HG03521 (cell line): ENCODE measurements around the gene CFAP97.
"Not testable (repeated sequence)": the region's sequence is repeated elsewhere in the genome, so short reads cannot be mapped to it uniquely, and the experiment has no call there.

ENCODE experiments used
- ATAC-seq: cut with Tn5 transposase; IDR thresholded peaks from one replicate; pipeline ENCODE4 v1.9.1; 2021; ENCODE audit warnings: mild to moderate bottlenecking, moderate library complexity; ENCODE audit not compliant: unreplicated experiment

Gene CFAP97

DNA sequence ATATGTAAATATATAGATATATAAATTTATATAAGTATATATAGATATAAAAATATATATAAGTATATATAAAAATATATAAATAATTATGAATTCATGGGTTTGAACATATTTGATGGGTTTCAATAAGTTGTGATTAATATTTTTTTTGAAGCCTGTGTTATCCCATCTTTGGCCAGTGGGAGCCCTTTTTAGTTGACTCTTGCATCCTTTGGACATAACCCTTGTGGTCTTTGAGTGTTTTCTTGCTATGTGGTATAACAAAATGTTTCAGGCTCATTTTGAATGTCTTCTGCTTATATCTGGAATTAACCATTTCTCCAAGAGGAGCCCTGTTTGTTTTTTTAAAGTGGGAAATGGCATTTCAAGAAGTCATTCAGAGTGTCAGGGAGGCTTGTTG is 20.8 kb upstream of the CFAP97 start:
- ATAC-seq, result no peak

DNA sequence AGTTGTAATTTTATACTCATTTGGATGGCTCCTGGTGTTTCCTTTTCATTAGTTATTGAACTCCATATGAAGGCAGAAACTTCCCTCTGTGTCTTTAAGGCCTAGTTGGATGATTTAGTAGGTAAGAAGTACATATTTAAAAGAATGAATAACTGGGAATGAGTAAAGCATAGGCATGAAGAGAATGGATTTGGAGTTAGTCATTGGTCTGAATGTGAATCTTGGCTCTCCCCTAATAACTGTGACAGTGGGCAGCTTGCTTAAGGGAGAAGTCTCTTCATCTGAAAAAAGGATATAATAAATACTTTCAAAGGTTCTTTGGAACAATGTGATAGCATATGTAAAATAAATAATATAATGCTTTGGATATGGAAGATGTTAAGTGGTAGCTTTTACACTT is 18.8 kb upstream of the CFAP97 start:
- no peak for ATAC-seq

DNA sequence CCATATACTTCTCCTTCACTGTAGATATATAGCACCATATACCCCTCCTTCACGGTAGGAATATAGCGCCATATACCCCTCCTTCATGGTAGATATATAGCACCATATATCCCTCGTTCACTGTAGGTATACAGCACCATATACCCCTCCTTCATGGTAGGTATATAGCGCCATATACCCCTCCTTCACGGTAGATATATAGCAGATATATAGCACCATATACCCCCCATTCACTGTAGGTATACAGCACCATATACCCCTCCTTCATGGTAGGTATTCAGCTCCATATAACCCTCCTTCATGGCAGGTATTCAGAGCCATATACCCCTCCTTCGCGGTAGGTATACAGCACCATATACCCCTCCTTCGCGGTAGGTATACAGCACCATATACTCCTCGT is 18.1 kb upstream of the CFAP97 start:
- no peak for ATAC-seq

GRCh38 chr4:185221491-185221890 is 17.7 kb upstream of the CFAP97 start:
- ATAC-seq, result no peak

DNA sequence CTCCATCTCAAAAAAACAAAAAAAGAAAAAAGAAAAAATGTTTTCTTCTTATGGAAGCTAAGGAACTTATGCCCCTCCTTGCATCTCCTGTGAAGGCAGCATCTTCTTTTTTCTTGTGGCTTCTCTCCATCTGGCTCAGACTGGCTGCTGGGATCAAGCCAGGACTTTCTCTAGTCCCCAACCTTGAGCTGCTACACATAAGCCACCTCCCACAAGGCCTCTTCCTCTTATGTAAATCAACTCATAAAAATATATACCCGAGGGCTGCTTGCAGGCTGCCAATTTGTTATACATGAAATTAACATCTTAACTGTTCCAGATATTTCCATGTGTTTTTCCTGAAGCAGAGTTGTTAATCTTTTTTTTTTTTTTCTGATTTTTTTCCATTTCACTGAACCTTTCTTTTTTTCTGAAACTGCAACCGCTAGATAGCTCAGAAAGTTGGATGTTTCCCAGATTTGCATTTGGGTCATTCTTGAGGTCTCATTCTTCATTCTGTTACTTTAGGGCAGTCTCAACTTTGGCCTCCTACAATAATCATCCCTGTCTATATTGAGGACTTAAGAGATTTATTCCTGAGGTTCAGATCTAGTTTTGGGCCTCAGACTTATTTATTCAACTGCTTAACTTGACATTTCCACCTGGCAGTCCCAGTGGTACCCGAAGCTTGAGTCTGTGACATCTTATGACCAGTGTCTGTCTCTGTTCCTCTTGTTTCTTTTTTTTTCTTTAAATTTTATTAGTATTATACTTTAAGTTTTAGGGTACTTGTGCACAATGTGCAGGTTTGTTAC is 15.9 kb upstream of the CFAP97 start:
- ATAC-seq, result peak; percentile 75

DNA sequence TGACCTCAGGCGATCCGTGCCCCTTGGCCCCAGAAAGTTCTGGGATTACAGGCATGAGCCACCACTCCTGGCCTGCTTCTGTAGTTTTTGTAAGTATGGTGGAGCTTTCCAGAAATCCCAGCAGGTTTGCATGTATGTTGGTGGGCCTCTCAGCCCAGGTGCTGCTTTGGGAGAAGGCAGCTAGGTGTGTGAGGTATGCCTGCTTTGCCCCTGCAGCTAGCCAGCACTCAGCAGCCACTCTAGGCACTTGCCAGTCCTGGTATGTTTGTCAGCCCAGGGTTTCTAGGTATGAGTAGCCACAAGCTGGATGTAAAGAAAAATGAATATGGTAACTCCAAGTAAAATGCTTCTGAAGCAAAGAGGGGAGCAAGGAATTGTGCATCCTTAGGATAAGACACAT is 14.5 kb upstream of the CFAP97 start:
- ATAC-seq, result no peak

DNA sequence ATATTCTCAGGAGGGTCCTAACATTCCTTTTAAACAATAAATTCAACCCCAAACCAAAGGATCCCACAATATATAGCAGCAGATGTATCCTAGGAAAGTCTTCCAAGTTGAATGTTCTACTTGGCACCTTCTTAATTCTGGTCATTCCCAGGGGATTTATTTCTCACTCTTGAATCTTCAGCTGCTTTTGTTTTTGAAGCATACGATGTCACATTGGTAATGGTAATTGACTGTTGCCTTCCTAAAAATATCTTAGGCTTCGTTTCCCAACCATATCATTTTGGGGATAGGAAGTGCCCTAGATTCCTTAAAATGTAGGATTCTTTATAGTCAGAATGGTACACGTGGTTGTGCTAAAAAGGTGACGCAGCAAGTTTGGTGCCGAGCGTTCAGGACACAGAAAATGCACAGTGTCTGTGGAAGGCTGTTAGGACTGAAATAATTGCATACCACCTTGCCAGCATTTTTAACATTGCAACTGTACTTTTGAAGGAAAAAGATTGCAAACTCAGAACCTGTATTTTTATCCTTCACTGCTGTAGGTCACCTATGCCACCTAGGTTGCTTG is 13.7 kb upstream of the CFAP97 start:
- ATAC-seq, result no peak

GRCh38 chr4:185215261-185215660 is 11.5 kb upstream of the CFAP97 start:
- ATAC-seq, result no peak

DNA sequence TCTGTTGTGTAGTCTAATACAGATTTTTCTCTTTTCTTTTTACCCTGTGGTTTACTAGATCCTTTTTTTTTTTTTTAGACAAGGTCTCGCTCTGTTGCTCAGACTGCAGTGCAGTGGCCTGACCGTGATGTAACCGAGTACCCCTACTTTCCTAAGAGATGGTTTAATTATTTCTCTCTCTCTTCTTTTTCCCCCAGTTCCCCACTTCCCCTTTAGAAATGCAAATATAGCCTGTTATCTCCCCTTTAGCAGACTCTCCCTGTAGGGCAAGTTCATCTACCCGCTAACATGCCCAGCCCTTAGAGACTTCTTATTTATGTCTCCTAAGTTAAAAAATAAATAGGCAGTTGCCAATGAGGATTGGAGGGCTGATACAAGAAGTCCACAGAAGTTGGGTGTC is 10.1 kb upstream of the CFAP97 start:
- peak; percentile 25 for ATAC-seq

GRCh38 chr4:185212581-185212980 is 8.8 kb upstream of the CFAP97 start:
- ATAC-seq, result no peak

GRCh38 chr4:185211641-185212040 is 7.8 kb upstream of the CFAP97 start:
- no peak for ATAC-seq

DNA sequence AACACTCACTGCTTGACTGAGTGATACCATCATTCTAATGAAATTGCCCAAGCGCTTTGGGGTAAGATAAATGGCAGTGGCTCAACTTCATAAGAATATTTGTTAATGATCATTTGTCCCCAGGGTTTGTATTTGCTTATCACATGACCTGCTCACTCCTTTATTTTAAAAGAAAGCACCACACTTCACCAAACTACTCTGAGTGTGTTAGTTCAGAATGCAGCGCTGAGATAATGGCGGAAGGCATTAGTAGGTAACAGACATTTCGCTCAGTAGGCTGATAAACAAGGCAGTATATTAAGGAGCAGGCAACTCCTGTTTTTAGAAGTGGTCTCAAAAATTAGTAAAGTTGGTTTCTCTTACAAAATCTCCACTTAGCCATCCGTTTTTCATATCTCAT is 7.2 kb upstream of the CFAP97 start:
- no peak for ATAC-seq

DNA sequence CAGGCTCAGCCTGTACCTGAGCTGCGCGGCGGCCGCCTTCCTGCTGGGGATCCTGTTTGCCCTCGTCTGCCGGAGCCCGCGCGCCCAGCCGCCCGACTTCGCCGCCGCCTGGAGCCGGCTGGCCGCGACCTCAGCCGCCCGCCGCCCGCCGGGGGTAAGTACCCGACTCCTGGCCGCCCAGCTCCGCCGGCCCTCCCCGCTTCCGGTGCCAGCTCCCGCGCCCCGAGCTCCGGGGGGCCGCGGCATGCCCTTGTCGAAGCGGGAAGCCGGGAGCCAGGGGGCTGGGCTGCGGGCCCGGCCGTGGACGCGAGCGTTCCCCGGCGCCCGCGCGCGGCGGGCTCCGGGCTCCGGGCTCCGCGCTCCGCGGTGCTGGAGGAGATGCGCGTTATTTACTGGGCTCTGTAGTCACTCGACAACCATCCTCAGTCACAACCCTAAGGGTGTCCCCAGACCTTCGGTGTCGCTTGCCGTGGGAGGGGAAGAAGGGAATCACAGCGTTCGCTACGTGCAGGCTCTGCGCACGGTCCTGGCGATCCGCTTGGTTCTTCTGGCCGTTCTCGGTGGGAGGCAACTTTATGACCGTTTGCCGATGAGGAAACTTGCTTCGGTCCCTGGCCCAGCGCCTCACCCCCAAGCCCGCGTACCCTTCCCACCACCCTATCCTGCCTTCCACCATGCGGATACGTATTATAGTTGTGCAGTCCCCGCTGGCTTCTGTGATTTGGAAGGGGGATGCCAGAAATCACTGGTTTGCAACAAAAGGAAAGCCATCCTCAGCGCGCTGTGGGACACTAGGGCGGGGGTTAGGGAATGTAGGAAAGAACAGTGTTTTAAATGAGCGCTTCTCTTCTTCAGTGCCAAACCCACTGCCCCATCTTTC is 6.5 kb upstream of the CFAP97 start:
- peak; percentile 11 for ATAC-seq

DNA sequence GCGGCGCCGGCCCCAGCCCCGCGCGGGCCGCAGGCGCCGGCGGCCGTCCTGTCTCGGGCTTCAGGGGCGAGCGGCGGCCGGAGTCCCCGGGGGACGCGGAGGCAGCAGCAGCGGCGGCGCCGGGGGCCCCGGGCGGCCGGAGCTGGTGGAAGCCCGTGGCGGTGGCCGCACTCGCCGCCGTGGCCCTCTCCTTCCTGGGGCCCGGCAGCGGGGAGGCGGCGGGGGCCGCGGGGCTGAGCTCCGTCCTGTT is 6.0 kb upstream of the CFAP97 start:
- peak; percentile 16 for ATAC-seq

DNA sequence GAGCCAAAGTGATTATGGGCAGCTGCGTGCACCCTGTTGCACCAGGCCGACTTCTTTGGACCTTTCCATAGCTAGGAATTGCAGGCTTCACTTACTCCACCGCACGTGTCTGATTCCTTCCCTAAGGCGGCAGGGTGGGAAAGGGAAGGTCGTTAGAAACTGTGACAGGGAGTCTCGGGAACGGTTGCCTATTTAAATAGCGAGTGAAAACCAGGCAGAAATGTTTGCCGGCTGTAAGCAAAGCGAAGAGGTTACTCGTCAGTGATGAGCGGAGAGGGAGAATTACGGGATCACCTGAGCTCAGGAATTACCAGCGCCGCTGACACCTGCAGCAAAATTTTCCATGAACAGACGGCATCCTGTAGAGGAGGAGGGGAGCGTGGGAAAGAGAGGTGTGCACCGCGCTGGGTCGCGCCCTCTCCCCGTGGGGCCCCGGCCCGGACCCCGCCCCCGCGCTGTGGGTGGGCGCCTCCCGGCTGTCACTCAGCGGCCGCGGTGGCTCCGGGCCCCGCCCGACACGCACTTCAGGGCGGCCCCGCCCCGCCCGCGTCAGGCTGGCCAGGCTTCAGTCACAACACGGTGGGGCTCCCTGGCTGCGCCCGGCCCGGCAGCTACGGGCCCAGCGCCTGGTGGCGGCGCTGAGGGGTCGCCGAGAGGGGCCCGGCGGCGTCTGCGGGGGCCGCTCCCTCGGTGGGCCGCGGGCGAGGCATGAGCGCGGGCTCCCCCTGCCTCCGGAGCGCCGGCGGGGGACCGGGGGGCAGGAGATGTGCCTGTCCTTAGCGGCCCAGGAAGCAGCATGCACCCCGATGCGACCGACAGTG is 5.4 kb upstream of the CFAP97 start, which contains the start of gene SNX25:
TSS of gene SNX25 (plus strand) at position 568 of the 821 bp plus-strand sequence. CDS start at position 797, 229 bp downstream.
- ATAC-seq, result peak; percentile 77

DNA sequence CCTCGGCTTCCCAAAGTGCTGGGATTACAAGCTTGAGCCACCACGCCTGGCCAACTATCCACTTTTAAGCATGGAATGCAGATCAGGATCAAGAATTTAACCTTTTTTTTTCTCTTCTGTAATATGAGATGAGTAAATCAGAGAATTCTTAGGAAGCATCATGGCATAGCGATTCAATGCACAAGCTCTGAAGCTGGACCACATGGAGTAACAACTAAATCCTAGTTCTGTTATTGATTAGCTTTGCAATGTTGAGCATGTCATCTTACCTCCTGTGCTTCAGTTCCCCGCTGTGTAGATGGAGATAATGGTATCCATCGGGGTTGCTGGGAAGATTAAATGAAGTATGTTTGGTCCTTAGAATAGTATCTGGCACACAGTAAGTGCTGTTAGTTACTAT is 3.7 kb upstream of the CFAP97 start:
- ATAC-seq, result no peak

DNA sequence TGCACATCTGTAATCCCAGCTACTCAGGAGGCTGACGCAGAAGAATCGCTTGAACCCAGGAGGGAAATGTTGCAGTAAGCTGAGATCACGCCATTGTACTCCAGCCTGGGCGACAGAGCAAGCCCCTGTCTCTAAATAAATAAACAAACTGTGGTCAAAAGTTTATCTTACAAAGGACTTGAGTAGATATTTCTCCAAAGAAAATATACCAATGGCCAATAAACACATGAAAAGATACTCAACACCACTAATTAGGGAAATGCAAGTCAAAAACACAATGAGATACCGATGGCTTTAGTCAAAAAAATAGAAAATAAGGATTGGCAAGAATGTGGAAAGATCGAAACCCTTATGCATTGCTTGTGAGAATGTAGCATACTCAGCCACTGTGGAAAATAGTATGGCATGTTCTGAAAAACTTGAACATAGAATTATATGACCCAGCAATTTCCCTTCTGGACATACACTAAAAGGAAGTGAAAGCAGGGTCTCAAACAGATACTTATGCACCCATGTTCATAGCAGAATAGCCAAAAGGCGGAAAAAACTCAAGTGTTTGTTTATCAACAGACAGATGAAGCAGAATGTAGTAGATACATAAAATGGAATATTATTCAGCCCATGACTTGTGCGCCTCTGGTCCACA is 2.0 kb upstream of the CFAP97 start:
- no peak for ATAC-seq

DNA sequence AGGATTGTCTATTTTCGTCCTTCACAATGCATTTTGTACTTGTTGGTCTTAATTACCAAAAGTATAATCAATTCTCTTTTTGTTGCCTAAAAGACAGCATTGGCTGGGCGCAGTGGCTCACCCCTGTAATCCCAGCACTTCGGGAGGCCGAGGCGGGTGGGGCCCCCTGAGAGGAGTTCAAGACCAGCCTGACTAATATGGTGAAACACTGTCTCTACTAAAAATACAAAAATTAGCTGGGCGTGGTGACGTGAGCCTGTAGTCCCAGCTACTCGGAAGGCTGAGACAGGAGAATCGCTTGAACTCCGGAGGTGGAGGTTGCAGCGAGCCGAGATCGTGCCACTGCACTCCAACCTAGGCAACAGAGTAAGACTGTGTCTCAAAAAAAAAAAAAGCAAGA is 1.3 kb upstream of the CFAP97 start:
- not testable (repeated sequence) for ATAC-seq

DNA sequence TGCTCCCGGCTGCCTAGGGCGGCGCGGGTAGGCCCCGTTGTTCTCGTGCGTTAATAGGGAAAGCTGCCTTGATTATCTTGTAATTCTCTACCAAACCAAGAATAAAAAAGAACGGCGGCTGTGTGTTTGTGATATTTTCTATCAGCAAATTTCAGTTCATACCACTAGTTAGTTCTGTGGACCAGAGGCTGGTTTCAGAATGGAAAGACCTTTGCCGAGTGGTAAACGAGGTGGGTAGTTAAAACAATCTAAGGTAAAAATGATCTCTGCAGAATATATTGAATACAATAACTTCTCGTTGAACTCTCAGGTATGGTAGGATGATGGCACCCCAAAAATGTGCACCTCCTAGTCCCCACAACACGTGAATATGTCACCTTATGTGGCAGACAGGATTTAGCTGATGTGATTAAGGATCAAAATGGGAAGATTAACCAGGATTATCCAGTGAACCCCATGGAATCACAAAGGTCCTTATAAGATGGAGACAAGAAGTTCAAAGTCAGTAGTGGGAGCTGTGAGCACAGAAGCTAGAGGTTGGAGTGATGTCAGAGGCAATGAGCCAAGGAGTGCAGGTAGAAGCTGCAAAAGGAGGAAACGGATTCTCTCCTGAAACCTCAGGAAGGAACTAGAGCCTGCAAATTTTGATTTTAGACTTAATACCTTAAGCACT is 574 bp upstream of the CFAP97 start:
- ATAC-seq, result no peak

GRCh38 chr4:185202984-185203485 is 765 bp downstream of the CFAP97 start:
- peak; percentile 3 for ATAC-seq
